Stimulated activated naive CD8-positive, alpha-beta T cell treated with anti-CD3 and anti-CD28 coated beads, Interleukin-15, Interleukin-2, amounts not matched to agents 100 U/mL and 50 U/mL, for 24 hours (primary cell): Measurements from ENCODE around the gene HIVEP3.

Source experiments
- ATAC-seq: fragments of 150-1000 bp; cut with Tn5 transposase; one replicate; pipeline ENCODE4 v1.10.0; 2021
- DNase-seq: peaks from one replicate; pipeline ENCODE4 v3.0.0; 2021

The HIVEP3 gene

DNA sequence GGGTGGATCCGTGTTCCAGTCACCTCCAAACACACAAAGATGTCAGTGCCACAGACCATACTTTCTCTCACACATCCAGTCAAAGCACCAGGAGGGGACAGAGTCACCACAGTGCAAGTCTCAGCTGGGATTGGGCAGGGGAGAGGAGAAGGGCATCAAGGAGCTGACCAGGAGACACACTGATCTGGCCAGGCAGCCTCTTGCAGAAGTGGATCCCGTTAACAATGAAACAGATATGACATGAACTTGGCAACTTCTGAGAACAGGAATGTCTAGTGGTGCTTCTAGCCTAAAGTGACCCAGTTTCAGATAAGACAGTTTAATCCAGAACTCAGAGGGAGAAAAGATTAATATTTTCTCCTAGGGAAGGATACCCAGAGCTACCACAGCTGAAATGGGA lies 71.0 kb downstream of the HIVEP3 start:
- DNase-seq = no peak
- no peak for ATAC-seq

GRCh38 chr1:41846625-41847405 lies 71.9 kb downstream of the HIVEP3 start:
- ATAC-seq (no peak), DNase-seq (no peak)

- no peak for ATAC-seq
These were observed 73.9 kb downstream of the HIVEP3 start for GRCh38 chr1:41844781-41845272.

DNA sequence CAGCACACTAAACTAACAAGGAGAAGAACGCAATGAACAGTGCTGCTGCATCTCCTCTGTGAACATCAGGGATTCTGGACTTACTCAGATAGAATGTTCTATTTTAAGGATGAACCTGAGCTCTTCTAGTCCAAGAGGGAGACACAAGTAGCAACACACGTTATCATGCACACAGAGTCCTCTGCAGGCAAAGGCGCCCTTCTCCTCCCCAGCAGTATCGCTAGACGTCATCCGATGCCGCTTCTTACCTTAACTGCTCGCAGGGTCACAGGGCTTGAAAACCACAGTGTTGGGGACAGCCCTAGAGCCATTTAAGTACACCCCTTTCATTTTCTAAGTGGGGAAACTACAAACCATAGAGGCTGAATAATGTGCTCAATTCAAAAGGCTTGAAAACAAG lies 74.5 kb downstream of the HIVEP3 start:
- no peak for DNase-seq
- no peak for ATAC-seq

More at GRCh38 chr1:41844781-41845272, 73.9 kb downstream of the HIVEP3 start:
- no peak for DNase-seq

DNA sequence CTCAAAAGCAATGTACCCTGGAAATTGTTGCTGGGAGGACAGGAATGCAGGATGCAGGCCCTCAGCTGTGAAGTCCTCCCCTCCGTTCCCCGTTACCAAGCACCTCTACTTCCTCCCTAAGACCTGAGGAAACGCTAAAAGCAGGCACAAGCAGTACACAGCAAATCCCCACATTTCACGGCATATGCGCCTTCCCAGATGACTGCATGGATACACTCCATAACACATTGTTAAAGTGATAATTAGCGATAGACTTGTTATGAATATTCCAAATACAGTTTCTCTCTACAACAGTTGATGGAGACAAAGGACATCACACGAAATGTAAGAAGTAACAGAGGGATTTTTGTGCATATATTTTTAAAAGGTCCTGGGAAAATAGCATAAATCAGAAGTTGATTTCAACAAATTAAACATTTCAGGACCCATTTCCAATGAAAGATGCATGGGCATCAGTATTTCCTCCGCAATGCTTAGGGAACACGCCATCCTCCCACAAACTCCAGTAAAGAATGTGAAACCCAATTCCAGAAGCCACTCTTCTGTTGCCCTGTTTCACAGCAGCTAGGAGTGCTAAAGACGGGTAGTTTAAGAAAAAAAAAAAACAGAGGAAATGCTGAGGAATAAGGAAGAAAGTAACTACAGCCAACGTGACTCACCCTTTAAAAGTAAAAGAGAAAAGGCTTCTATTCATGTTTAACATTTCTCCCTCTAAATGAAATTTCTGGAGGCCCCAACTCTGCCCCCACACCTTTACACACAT lies 75.5 kb downstream of the HIVEP3 start:
- DNase-seq = no peak
- no peak for ATAC-seq

DNA sequence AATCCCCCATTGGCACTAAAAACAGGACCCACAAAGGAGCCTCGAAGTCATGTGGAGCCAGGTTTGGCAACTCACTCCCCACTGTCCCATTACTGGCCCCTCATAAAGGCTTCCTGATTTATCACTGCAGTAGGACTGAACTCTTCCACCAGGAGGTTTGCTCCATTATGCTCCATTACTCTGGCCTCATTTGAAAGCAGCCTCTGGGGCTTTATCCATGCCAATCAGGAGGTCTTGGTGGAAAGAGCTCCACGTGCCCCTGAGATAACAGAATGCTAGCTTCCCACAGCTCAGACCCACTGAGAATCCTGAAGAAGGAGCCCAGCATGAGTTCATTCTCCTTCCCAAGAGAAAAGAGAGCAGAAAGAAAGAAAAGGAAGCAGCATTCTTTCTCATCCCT lies 76.4 kb downstream of the HIVEP3 start:
- ATAC-seq (no peak), DNase-seq (no peak)

- DNase-seq (no peak), ATAC-seq (no peak)
These were observed 78.0 kb downstream of the HIVEP3 start for GRCh38 chr1:41840592-41841246.

DNA sequence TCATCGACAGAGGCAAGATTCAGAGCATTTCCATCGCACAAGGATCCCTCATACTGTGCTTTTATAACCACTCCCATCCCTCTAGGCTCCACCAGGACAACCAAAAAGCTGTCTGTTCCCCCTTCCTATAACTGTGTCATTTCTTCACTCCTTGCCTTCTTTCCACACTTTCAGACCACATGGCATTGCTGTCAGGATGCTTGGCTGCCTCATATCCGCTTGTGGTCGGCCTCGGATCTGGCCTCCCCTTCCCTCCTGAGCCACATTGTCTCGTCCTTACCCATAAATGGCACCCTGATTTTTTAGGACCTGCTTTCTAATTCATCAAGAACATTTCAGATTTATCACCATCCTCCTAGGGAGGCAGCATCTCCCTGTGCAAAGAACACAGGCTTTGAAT lies 80.5 kb downstream of the HIVEP3 start:
- ATAC-seq = no peak

GRCh38 chr1:41837691-41838090 lies 81.0 kb downstream of the HIVEP3 start:
- DNase-seq = no peak
- ATAC-seq = no peak

More for the DNA sequence above, 80.5 kb downstream of the HIVEP3 start:
- no peak for DNase-seq

DNA sequence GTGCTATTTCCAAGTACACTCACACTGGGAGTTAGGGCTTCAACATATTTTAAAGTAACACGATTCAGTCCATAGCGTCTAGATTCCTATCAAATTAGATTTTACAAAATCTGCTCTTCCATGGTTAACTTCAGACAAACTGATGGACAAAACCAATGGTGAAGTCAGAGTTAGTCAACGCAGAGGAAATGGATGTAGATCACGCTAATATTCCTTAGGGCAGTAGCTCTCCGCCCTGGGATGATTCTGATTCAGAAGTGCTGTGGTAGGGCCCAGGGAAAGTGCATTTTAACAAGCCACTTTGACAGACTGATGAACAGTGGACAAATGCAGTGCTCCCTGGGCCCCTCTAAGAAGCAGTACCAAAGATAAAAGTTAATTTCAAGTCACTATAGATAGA lies 83.2 kb downstream of the HIVEP3 start:
- ATAC-seq (no peak), DNase-seq (no peak)

- DNase-seq = no peak
- ATAC-seq = no peak
These were observed 85.2 kb downstream of the HIVEP3 start for GRCh38 chr1:41833519-41834000.

- ATAC-seq (no peak), DNase-seq (no peak)
These were observed 88.0 kb downstream of the HIVEP3 start for GRCh38 chr1:41830726-41831125.

GRCh38 chr1:41827991-41828570 lies 90.6 kb downstream of the HIVEP3 start:
- no peak for ATAC-seq
- no peak for DNase-seq

DNA sequence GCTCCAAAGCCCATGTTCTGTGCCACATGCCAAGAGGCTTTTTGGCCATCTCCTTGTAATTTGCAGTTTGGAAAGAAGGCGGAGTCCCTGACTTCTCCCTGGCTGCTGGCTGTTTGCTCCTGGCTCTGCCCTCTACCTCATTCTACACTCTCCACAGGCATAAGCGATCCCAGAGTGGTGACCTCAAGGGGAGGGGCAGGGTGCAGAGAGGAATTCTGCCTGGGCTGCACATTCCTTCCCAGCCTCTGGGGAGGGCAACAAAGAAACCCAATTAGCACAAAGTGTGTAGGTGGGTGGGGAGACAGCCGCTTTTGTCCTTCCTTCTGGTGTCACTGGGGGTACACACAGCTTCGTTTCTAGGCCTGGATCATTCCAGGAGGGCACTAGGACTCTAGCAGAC lies 95.3 kb downstream of the HIVEP3 start:
- ATAC-seq = no peak
- DNase-seq = no peak

DNA sequence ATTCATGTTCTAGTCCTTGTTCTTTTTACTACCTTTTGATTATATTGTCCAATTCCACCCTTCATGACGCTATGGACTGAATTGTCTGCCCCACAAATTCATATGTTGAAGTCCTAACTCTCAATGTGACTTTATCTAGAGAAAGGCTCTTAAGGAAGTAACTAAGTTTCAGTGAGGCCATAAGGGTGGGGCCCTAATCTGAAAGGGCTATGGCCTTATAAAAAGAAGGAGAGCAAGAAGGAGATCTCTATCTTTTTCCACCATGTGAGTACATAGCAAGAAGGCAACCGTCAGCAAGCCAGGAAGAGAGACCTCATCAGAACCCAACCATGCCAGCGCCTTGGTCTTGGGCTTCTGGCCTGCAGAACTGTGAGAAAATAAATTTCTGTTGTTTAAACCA lies 95.9 kb downstream of the HIVEP3 start:
- no peak for DNase-seq
- no peak for ATAC-seq

- DNase-seq (no peak), ATAC-seq (no peak)
These were observed 98.9 kb downstream of the HIVEP3 start for GRCh38 chr1:41819843-41820242.

DNA sequence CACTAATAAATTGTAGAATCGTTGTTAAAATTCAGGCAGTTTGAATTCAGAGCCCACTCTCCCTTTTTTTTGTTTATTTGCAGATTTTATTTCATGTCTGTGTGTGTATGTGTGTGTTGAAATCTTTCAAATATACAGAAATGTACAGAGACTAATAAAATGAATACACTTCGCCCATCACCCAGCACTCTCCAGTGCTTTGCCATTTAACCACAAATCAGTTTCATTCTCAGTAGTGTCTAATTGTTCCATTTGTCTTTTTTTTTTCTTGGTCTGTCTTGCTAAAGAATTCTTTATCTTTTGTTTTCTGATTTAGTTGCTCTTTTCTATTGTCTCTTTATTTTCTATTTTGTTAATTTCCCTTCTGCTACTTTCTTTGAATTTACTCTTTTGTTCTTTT lies 99.7 kb downstream of the HIVEP3 start:
- DNase-seq (no peak), ATAC-seq (no peak)

DNA sequence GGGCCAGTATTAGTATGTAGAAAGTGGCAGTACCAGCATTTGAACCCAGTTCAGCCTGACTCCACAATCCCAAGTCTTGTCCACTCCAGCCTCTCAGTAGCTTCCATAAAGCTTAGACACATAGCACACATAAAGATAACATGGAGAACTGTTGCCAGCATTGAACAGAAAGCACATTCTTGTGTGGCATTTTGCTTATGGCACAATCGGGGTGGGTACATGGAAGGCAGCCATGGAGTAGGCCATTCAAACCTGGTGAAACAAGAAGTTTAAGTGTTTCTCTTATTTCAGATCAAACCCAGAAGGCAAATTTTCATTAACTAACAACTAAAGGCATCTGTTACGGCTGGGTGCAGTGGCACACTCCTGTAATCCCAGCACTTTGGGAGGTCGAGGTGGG lies 102.7 kb downstream of the HIVEP3 start:
- DNase-seq = no peak
- ATAC-seq = no peak

DNA sequence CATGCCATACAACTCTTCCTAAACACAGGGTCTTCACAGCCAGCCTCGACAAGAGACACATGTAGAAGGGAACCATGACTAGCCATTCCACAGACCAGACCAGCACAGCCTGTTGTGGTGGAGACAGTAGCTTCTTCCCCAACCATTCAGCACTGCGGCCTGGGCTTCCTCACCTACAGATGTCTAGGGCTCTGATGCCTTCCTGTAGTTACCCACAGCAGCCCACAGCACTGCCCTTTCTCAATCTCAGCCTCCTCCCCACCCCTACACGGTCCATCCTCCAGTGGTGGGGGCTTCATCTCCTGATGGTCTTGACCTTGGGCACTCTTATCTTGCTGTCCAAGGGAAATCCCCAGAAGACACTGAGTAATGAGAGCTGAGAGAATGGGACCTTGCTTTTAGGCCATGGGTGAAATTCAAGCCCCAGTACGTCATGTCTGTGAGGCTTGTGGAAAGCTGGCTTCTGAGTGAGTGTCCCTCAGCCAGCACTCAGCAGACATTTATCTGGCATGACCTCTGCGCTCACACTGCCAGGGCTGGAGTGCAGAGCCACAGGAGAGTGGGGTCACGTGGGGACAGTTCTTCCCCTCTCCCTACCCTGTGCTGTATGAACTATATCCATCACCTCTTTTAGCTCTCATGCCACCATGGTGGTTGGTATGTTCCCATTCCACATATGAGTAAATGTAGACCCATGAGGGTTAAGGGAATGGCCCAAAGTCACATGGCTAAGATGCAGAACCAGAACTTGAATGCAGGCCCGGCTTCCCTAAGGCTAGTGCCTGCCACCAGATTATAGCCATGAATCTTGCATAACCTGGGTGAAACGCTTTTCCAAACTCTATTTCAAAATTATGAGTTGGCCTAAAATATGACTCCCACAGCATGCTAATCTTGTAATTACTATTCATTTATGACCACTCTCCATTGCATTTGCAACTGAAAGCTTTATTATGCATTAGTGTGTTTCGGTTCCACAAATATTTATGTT lies 104.7 kb downstream of the HIVEP3 start:
- DNase-seq = no peak
- ATAC-seq = no peak

GRCh38 chr1:41813226-41813625 lies 105.5 kb downstream of the HIVEP3 start:
- DNase-seq = no peak
- ATAC-seq = no peak

DNA sequence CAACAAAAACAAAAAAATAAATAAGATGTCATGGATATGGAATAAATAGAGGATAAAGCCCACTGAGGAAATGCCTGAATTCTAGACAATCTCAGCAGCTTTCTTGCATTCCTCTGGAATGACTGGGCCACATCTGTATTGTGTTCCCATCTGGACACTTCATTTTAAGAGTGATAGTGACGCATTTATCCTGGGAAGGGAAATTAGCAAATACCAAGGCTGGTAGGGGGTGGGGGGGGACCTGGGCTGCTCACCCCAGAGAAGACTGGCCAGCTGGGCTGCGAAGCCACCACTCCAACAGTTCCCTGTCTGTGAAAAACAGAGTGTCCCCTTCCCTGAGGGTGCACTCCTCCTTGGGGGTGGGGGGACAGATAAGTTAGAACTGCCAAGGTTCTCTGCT lies 106.3 kb downstream of the HIVEP3 start:
- ATAC-seq (no peak), DNase-seq (no peak)
